GM18502 (cell line): ENCODE results near the gene TRIP4.
"Not testable (repeated sequence)": the region's sequence is repeated elsewhere in the genome, so short reads cannot be mapped to it uniquely, and the experiment has no call there.

Experiments
- ATAC-seq: cut with Tn5 transposase; IDR thresholded peaks from one replicate; pipeline ENCODE4 v1.9.1; 2021; ENCODE audit warnings: mild to moderate bottlenecking; ENCODE audit not compliant: unreplicated experiment, poor library complexity

Gene TRIP4

GRCh38 chr15:64380130-64380870 is 7.3 kb upstream of the TRIP4 start:
- not testable (repeated sequence) for ATAC-seq

GRCh38 chr15:64381000-64381751 is 6.5 kb upstream of the TRIP4 start, which contains the start of gene PCLAF:
Gene PCLAF, minus strand, starts transcription at chr15:64381441. Its CDS starts 70 bp downstream, at chr15:64381371.
- peak; percentile 96 for ATAC-seq

DNA sequence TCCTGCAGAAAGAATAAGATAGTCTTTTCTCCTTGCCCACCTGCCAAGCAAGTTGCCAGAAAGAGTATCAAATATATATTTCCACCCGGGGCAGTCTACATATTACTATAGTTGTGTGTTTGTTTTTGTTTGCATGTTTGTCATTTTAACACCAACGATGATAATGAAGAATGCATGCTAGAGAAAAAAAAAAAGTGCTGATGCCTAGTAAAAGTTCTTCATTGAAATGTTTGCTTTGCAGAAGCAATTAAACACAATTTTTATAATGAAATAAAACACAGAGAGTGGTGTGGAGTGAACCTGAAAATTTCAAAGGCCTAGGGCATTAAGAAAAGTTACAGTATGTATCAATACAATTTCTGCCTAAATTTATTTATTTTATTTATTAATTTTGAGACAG is 3.9 kb upstream of the TRIP4 start:
- ATAC-seq: no peak

GRCh38 chr15:64386291-64386690 is 1.3 kb upstream of the TRIP4 start:
- ATAC-seq: no peak

GRCh38 chr15:64389036-64389435 is 1.4 kb downstream of the TRIP4 start:
- no peak for ATAC-seq

GRCh38 chr15:64392471-64392870 is 4.8 kb downstream of the TRIP4 start:
- ATAC-seq: not testable (repeated sequence)

- no peak for ATAC-seq
Measured at GRCh38 chr15:64396789-64397188, 9.2 kb downstream of the TRIP4 start.

DNA sequence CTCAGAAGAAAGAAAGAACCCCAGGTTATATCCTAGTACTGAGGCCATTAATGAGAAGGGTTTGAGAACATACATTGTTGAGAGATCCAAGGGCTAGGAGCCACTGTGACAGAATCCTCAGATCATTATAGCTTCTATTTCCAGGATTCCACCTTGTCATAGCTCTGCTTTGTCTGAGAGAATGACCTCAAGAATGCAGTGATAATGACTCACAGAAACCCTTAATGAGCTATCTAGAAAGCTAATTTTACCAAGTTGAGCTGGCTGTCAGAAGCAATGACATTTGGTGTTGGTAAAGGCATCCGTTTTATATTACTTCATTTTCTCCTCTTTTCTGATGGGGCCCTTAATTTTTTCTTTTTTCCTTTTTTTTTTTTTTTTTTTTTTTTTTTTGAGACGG is 10.9 kb downstream of the TRIP4 start:
- ATAC-seq: no peak

DNA sequence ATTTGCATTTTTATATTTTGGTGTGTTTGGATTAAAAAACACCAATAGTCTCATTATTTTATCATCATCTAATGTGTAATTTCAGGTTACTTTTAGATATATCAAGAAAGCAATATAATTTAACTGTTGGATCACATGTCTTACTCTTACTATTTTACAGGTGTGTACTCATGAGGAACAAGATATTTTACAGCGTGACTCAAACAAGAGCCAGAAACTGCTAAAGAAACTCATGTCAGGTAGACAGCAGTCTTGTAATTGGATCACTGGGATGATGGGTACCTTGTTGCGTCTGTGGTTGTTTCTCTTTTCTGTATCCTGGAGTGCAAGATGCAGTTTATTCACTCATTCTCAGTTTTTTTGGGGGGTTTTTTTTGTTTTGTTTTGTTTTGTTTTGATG is 12.9 kb downstream of the TRIP4 start:
- ATAC-seq: no peak

DNA sequence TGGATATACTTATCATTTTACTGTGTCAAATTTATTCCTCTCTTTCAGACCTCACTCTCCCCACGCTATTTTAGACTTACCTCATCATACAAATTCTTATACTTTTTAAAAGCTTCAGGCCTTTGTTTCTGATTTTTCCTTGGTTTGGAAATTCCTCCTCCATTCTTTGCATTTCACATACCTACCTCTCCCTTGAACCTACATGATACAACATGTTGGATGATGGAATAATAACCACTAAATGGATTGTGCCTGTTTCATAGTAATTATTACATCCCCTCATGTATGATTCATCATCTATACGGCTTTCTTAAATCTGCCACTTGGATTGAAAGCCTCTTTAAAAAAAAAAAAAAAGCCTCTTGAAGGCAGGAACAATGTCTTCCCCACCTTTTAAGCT is 24.6 kb downstream of the TRIP4 start:
- ATAC-seq: no peak

DNA sequence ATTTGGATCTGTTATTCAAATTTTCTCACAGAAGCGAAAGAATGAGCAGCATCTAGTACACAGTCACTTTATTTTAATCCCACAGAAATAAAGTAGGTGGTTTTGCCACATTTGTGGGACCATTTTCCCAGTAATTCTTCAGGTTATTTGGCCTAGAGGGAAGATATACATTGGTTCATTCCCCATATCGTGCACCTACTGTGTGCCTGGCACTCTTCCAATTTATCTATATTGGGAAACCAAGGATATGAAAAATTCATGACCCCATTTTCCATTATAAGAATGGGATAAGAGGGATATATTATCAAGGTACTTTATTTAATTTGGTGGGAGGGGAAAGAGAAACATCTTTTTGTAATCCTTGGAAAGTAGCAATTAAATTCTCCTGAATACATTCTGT is 35.1 kb downstream of the TRIP4 start:
- no peak for ATAC-seq

DNA sequence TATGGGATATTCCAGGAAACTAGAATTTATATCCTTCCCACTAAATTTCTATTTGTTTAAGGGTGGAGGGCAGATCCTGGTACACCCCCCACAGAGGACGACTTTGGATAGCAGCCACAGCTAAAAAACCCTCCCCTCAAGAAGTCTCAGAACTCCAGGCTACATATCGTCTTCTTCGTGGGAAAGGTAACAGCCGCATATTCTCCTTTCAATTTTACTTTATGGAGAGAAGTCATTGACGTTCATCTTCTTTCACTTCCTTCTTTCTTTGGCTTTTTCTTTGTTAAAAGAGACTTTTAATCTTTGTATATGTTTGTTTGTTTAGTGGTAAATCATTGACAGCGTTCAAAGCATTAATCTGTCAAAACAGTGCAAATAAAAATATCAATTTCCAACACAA is 36.3 kb downstream of the TRIP4 start:
- no peak for ATAC-seq

DNA sequence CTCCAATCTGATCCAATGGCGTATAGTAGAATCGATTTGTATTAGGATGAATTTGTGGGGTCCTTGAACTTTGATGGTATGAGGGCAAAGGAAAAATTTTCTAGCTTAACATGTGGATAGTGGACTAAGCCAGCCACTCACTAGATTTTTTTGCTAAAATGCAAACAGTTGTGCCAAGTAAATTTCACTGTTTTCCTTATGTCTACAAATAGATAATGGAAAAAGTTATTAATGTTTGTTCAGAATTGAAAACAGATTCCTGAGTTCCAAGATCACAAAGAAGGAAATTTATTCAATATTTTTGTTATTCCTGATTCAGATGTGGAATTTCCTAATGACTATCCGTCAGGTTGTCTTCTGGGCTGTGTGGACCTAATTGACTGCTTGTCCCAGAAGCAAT is 37.6 kb downstream of the TRIP4 start:
- ATAC-seq: no peak

- no peak for ATAC-seq
Measured at GRCh38 chr15:64426845-64427465, 39.3 kb downstream of the TRIP4 start.

DNA sequence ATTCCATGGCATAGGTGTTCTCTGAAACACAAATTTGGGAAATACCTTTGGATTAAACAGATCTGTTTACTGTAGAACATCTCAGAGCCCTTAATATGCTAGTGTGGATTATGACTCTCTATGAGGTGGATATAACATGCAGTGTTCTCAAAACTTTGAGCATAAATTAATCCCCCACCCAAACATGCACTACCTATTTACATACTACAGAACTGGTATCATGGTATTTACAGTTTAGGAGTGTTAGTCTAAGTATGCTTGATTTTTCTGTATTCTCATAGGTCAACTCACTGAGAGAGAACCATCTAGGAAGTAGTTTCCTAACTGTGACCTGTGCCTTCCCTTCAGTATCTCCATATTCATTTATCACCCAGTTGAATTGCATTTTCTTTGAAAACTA is 41.8 kb downstream of the TRIP4 start:
- no peak for ATAC-seq

DNA sequence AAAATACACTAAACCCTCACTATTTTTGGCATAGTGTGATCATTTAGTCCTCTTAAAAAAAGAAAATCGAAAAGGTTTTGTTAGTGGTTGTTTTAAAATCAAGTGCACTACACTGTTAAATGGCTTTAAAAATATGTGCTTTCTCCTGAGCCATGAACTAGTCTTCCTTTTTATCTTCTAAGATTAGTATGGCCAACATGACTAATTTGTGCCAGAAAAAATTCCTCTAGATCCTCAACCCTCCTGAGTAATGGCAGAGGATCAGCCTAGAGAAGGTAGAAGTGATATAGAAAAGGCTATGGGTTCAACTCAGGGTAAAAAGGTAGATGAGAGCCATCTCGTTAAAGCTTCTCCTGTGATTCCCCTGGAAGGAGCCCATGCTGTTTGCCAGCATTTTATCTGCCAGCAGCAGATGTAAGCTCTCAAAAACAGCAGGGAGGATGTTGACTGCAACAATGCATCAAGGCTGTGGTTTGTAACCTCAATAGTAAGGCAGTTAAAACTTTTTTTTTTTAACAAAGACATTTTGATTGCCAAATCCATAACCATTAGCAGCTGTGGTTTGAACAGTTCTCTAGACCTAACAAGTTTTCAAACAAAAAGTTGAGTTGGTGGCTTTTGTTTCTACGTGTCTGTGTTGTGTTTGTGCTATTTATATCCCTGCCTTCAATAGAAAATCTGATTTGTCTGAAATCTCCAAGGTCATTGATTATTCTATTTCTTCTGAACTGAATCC is 42.5 kb downstream of the TRIP4 start:
- no peak for ATAC-seq

GRCh38 chr15:64437982-64438381 is 50.3 kb downstream of the TRIP4 start:
- ATAC-seq: no peak

DNA sequence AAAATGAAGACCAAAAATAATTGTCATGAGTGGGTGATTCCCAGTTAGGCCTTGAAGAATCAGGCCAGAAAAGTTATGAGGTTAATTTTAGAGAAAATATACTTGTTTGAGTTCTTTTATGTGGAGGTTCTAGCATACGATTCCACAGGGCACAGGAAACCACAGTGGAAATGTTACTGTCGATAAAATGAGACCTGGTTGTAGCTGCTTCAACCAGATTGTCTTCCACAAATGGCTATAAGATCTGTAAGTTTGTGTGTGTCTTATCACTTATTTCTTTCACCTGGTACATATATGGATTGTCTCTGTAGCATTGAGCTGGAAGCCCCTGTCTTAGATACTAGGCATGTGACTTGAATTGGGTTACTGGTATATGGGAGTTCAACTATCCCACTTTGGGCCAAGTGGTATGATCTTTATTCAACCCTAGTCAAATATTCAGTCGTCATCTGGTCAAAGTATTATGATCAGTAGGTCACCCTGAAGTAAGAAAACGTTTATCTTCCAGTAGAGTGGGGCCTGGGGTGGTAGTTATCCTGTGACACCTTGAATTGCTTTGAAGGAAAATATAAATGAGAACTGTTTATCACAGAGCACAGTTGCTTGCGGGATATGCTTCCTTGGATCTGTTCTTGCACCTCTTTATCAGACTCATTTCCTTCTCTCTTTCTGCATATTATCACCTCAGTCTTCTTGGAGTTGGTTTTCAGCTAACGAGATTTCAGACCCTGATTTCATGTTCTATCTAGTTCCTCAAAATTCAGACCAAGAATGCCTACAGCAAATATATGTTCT is 51.2 kb downstream of the TRIP4 start:
- ATAC-seq: no peak

DNA sequence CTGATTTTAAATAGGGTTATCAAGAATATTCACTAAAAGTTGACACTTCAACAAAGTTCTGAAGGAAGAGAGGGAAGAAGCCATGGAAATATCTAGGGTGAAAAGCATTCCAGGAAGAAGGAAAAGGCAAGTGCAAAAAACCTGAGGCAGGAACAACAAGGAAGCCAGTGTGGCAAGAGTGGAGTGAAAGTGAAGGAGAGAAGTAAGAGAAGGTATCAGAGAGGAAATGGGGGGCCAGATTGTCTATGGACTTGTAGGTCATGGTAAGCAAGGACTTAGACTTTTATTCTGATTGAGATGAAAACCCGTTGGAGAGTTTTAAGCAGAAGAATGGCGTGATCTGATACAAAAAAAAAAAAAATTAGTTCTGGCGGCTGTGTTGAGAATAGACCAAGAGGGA is 54.2 kb downstream of the TRIP4 start:
- no peak for ATAC-seq

- no peak for ATAC-seq
Measured at GRCh38 chr15:64443016-64443415, 55.4 kb downstream of the TRIP4 start.
